H9 (cell line): ENCODE results near the gene LDLRAD4. TPM values are rescaled to one million over a fixed set of nuclear protein-coding genes. Genes with fewer than 3 reads are reported as not detected.

Source experiments
- DNase-seq: peaks from one replicate; pipeline ENCODE4 v3.0.0-alpha.2; 2017
- H2AFZ ChIP-seq: one replicate; pipeline ENCODE4 v1.6.1; 2013; ENCODE audit warnings: mild to moderate bottlenecking, low read length, control low read depth, moderate library complexity
- H2AK5ac ChIP-seq: 2 replicates; pipeline ENCODE4 v1.6.1; 2013; ENCODE audit warnings: low read length, control low read depth, mixed read lengths; ENCODE audit not compliant: insufficient read length
- H2BK120ac ChIP-seq: one replicate; pipeline ENCODE4 v1.6.1; 2013; ENCODE audit warnings: low read depth, mild to moderate bottlenecking, low read length, control low read depth, inconsistent platforms; ENCODE audit not compliant: poor library complexity, severe bottlenecking
- H2BK12ac ChIP-seq: 2 replicates; pipeline ENCODE4 v1.6.1; 2013; ENCODE audit warnings: low read length, control low read depth, mixed read lengths, low read depth; ENCODE audit not compliant: insufficient read length
- H2BK15ac ChIP-seq: 2 replicates; pipeline ENCODE4 v1.6.1; 2013; ENCODE audit warnings: low read depth, low read length, control low read depth
- H2BK20ac ChIP-seq: one replicate; pipeline ENCODE4 v1.6.1; 2013; ENCODE audit warnings: low read depth, mild to moderate bottlenecking, low read length, control low read depth, inconsistent platforms; ENCODE audit not compliant: poor library complexity, severe bottlenecking
- H2BK5ac ChIP-seq: 2 replicates; pipeline ENCODE4 v1.6.1; 2013; ENCODE audit warnings: low read length, control low read depth, mixed read lengths; ENCODE audit not compliant: insufficient read length
- H3K14ac ChIP-seq: 2 replicates; pipeline ENCODE4 v1.6.1; 2013; ENCODE audit warnings: low read length, control low read depth; ENCODE audit not compliant: insufficient read depth
- H3K18ac ChIP-seq: 2 replicates; pipeline ENCODE4 v1.6.1; 2013; ENCODE audit warnings: low read depth, mild to moderate bottlenecking, mixed read lengths, low read length, control low read depth; ENCODE audit not compliant: insufficient read length
- H3K23ac ChIP-seq: 2 replicates; pipeline ENCODE4 v1.6.1; 2013; ENCODE audit warnings: low read length, control low read depth, mixed read lengths, low read depth; ENCODE audit not compliant: insufficient read length
- H3K23me2 ChIP-seq: 2 replicates; pipeline ENCODE4 v1.6.1; 2013; ENCODE audit warnings: low read depth, mild to moderate bottlenecking, mixed read lengths, low read length, control low read depth; ENCODE audit not compliant: insufficient read length, poor library complexity, severe bottlenecking
- H3K27ac ChIP-seq: 2 replicates; pipeline ENCODE4 v1.5.1; 2013; ENCODE audit warnings: low read length, control low read depth, mixed read lengths, low read depth; ENCODE audit not compliant: insufficient read length
- H3K27me3 ChIP-seq: 2 replicates; pipeline ENCODE4 v1.6.1; 2013; ENCODE audit warnings: low read length, control low read depth, inconsistent platforms; ENCODE audit not compliant: insufficient read depth
- H3K4ac ChIP-seq: 2 replicates; pipeline ENCODE4 v1.6.1; 2013; ENCODE audit warnings: low read depth, mild to moderate bottlenecking, control low read depth, inconsistent platforms, low read length, moderate library complexity
- H3K4me1 ChIP-seq: 2 replicates; pipeline ENCODE4 v1.6.1; 2013; ENCODE audit warnings: low read length, control low read depth, inconsistent platforms; ENCODE audit not compliant: insufficient read depth
- H3K4me2 ChIP-seq: 2 replicates; pipeline ENCODE4 v1.6.1; 2013; ENCODE audit warnings: low read length, control low read depth, mixed read lengths; ENCODE audit not compliant: insufficient read length, insufficient read depth
- H3K56ac ChIP-seq: 2 replicates; pipeline ENCODE4 v1.6.1; 2013; ENCODE audit warnings: low read depth, mild to moderate bottlenecking, mixed read lengths, low read length, control low read depth; ENCODE audit not compliant: insufficient read length
- H3K79me1 ChIP-seq: 2 replicates; pipeline ENCODE4 v1.6.1; 2013; ENCODE audit warnings: low read depth, mild to moderate bottlenecking, moderate library complexity, low read length, control low read depth, inconsistent platforms; ENCODE audit not compliant: insufficient read depth, poor library complexity, severe bottlenecking
- H3K79me2 ChIP-seq: 2 replicates; pipeline ENCODE4 v1.6.1; 2013; ENCODE audit warnings: low read length, control low read depth, inconsistent platforms; ENCODE audit not compliant: insufficient read depth
- H3K9ac ChIP-seq: 2 replicates; pipeline ENCODE4 v1.6.1; 2013; ENCODE audit warnings: low read length, control low read depth, mixed read lengths; ENCODE audit not compliant: insufficient read length; ENCODE audit errors: extremely low read depth
- H3K9me3 ChIP-seq: one replicate; pipeline ENCODE4 v1.6.1; 2013; ENCODE audit warnings: low read depth, low read length, inconsistent platforms; ENCODE audit not compliant: control insufficient read depth
- H3T11ph ChIP-seq: one replicate; pipeline ENCODE4 v1.6.1; 2013; ENCODE audit warnings: mild to moderate bottlenecking, low read length, control low read depth, inconsistent platforms
- H4K20me1 ChIP-seq: one replicate; pipeline ENCODE4 v1.6.1; 2013; ENCODE audit not compliant: control insufficient read depth, insufficient read length, insufficient read depth
- H4K5ac ChIP-seq: 2 replicates; pipeline ENCODE4 v1.6.1; 2013; ENCODE audit warnings: low read depth, mild to moderate bottlenecking, mixed read lengths, low read length, control low read depth; ENCODE audit not compliant: insufficient read length
- H4K8ac ChIP-seq: replicated peaks from 2 replicates; pipeline ENCODE4 v1.6.1; 2013; ENCODE audit warnings: low read length, control low read depth, mixed read lengths, low read depth; ENCODE audit not compliant: insufficient read length
- H4K91ac ChIP-seq: 2 replicates; pipeline ENCODE4 v1.6.1; 2013; ENCODE audit warnings: low read depth, mild to moderate bottlenecking, moderate library complexity, mixed read lengths, low read length, control low read depth; ENCODE audit not compliant: insufficient read length
- H3K27ac Mint-ChIP-seq, 3 experiments: 2 replicates in 2 of 3; 3 replicates in 1 of 3; pipeline ENCODE4 v1.8.0; 2020 to 2021; ENCODE audit warnings: mixed read lengths in 3 of 3, mild to moderate bottlenecking in 1 of 3, moderate library complexity in 1 of 3
- H3K27me3 Mint-ChIP-seq: 2 replicates; pipeline ENCODE4 v1.8.0; 2021; ENCODE audit warnings: low read depth, mild to moderate bottlenecking, moderate library complexity, mixed read lengths
- H3K36me3 Mint-ChIP-seq, 3 experiments: 2 replicates in 2 of 3; 3 replicates in 1 of 3; pipeline ENCODE4 v1.8.0; 2020 to 2021; ENCODE audit warnings: low read depth in 3 of 3, mixed read lengths in 3 of 3; ENCODE audit not compliant: insufficient read depth in 1 of 3
- H3K4me1 Mint-ChIP-seq, 2 experiments: 2 replicates each; pipeline ENCODE4 v1.8.0; 2020; ENCODE audit warnings: mixed read lengths in 2 of 2
- H3K4me3 Mint-ChIP-seq, 2 experiments: 2 replicates in 1 of 2; 3 replicates in 1 of 2; pipeline ENCODE4 v1.8.0; 2020 to 2021; ENCODE audit warnings: mild to moderate bottlenecking in 2 of 2, mixed read lengths in 2 of 2, moderate library complexity in 1 of 2
- H3K9me3 Mint-ChIP-seq, 2 experiments: 2 replicates in 1 of 2; 3 replicates in 1 of 2; pipeline ENCODE4 v1.8.0; 2020; ENCODE audit warnings: mild to moderate bottlenecking in 2 of 2, mixed read lengths in 2 of 2, moderate library complexity in 1 of 2
- WGBS: extraction: QIAGEN DNeasy Blood & Tissue Kit; methylation state at CpG from one replicate; pipeline ENCODE4 v1.1.7; 2013; ENCODE audit warnings: missing lambda C conversion rate, low lambda C conversion rate, mixed read lengths; ENCODE audit not compliant: insufficient read length; ENCODE audit errors: extremely low coverage; 5-methylcytosine and 5-hydroxymethylcytosine counted together
- total RNA-seq: library from RNA; stranded (reverse); gene quantifications from 2 replicates; pipeline ENCODE4 v1.2.1, GENCODE V29; 2021
- TF ChIP-seq, protein P1 (sequence below): fragments of 200-600 bp; sonication (generic); conservative IDR thresholded peaks from 3 replicates; pipeline ENCODE4 v1.8.0; 2021; ENCODE audit warnings: antibody characterized with exemption, mild to moderate bottlenecking

The LDLRAD4 gene
- total RNA-seq, 1 experiment from 2014 or later = 3.9 TPM

DNA sequence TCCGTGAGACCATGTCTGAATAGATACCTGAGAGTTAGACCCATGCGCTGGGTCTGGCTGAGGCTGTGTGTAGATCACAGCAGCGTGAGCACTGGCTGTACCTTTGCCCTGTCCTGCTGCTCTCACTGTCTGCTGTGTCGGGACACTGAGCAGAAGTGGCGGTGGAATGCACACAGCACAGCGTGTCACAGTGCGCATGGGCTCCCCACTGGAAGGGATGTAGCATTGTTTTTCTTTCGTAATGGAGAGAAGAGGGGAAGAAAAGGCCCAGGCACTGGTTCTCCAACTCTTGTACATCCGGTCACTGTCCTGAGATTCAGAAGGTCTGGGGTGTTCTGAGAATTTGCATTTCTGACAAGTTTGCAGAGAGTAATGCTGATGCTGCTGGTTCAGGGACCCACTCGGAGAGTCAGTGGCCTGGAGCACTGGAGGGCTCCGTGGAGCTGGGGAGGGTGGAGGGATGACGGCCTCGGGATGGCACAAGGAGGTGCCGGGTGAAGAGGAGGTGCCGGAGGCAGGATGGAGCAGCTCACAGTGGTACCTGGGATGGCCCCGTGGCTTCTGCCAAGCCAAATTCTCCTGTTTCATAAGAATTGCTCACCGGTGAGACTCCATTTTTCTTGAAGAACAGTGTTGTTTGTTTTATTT is 252.8 kb downstream of the LDLRAD4 start:
- H3K23ac ChIP-seq = no peak overlapping the region
- no peak overlapping the region for H3K4me2 ChIP-seq
- H3K27ac ChIP-seq = no peak overlapping the region
- Mint-ChIP-seq H3K9me3 (peaks cover 3 to 8% of the 10 kb centered on the region in 2 experiments; a peak in 4 of 5 replicates), H3K27ac (peak overlapping the region in 1 of 3 experiments; percentile 74; a peak in 1 of 7 replicates), H3K4me1 (peaks cover 23 to 25% of the 10 kb centered on the region in 2 experiments), H3K4me3 (no peak overlapping the region), H3K27me3 (no peaks in the 10 kb centered on the region), H3K36me3 (peaks cover 0 to 4% (median 2%) of the 10 kb centered on the region in 3 experiments; a peak in 3 of 7 replicates)
- H3K56ac ChIP-seq = no peak overlapping the region
- H3K14ac ChIP-seq = no peak overlapping the region
- DNase-seq = no peak
- no peak overlapping the region for H2AFZ ChIP-seq
- no peak overlapping the region for H3T11ph ChIP-seq
- no peak overlapping the region for H3K18ac ChIP-seq
- no peak overlapping the region for H4K8ac ChIP-seq
- no peaks in the 10 kb centered on the region for H3K27me3 ChIP-seq
- no peaks in the 10 kb centered on the region for H3K79me1 ChIP-seq
- H3K9ac ChIP-seq = no peak overlapping the region
- no peaks in the 10 kb centered on the region for H4K20me1 ChIP-seq
- no peak overlapping the region for H2BK5ac ChIP-seq
- no peaks in the 10 kb centered on the region for H3K23me2 ChIP-seq
- no CpG with 5 or more reads among the region's 17 CpGs for WGBS
- H3K4ac ChIP-seq = no peak overlapping the region
- 0 out of 2 replicates have a peak, but pooled peaks cover 2% of the 10 kb centered on the region for H3K79me2 ChIP-seq
- no peak overlapping the region for H4K5ac ChIP-seq
- H4K91ac ChIP-seq = no peak overlapping the region
- H2BK15ac ChIP-seq = no peak overlapping the region
- H2BK120ac ChIP-seq = no peak overlapping the region
- TF ChIP-seq, protein P1, sequence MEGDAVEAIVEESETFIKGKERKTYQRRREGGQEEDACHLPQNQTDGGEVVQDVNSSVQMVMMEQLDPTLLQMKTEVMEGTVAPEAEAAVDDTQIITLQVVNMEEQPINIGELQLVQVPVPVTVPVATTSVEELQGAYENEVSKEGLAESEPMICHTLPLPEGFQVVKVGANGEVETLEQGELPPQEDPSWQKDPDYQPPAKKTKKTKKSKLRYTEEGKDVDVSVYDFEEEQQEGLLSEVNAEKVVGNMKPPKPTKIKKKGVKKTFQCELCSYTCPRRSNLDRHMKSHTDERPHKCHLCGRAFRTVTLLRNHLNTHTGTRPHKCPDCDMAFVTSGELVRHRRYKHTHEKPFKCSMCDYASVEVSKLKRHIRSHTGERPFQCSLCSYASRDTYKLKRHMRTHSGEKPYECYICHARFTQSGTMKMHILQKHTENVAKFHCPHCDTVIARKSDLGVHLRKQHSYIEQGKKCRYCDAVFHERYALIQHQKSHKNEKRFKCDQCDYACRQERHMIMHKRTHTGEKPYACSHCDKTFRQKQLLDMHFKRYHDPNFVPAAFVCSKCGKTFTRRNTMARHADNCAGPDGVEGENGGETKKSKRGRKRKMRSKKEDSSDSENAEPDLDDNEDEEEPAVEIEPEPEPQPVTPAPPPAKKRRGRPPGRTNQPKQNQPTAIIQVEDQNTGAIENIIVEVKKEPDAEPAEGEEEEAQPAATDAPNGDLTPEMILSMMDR = no peak
- no peak overlapping the region for H2BK12ac ChIP-seq
- no peaks in the 10 kb centered on the region for H3K4me1 ChIP-seq
- no peaks in the 10 kb centered on the region for H3K9me3 ChIP-seq
- no peak overlapping the region for H2BK20ac ChIP-seq
- no peak overlapping the region for H2AK5ac ChIP-seq
